HG02642 (cell line): Measurements from ENCODE around the gene HOOK2.
"Not testable (repeated sequence)": the region's sequence is repeated elsewhere in the genome, so short reads cannot be mapped to it uniquely, and the experiment has no call there.

Experiments
- ATAC-seq: cut with Tn5 transposase; IDR thresholded peaks from one replicate; pipeline ENCODE4 v1.9.1; 2021; ENCODE audit warnings: mild to moderate bottlenecking; ENCODE audit not compliant: unreplicated experiment, poor library complexity

The HOOK2 gene

DNA sequence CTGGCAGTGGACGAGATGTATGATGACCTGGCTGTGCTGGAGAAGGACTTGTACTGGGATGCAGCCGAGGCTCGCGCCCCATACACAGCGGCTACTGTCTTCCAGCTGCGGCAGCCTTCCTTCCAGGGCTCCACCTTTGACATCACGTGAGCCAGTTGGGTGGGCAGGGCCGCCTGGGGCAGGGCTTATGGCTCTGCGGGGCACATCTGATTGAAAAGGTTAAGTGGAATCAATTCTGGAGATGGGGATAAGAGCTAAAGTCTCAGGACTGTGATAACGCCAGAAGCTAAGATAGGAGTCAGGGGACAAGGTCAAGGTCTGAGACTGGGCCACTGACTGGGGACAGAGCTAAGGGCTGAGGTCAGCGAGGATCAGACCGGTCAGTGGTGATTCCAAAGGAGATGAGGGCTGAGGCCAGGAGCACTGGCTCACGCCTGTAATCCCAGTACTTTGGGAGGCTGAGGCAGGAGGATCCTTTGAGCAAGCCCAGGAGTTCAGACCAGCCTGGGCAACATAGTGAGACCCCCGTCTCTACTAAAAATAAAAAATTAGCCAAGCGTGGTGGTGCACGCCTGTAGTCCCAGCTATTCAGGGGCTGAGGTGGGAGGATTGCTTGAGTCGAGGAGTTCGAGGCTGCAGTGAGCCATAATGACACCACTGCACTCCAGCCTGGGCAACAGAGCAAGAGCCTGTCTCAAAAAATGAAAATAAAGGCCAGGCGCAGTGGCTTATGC lies 19.0 kb downstream of the HOOK2 start:
- no peak for ATAC-seq

- no peak for ATAC-seq
Observed at GRCh38 chr19:12754465-12755196, 20.7 kb downstream of the HOOK2 start.

DNA sequence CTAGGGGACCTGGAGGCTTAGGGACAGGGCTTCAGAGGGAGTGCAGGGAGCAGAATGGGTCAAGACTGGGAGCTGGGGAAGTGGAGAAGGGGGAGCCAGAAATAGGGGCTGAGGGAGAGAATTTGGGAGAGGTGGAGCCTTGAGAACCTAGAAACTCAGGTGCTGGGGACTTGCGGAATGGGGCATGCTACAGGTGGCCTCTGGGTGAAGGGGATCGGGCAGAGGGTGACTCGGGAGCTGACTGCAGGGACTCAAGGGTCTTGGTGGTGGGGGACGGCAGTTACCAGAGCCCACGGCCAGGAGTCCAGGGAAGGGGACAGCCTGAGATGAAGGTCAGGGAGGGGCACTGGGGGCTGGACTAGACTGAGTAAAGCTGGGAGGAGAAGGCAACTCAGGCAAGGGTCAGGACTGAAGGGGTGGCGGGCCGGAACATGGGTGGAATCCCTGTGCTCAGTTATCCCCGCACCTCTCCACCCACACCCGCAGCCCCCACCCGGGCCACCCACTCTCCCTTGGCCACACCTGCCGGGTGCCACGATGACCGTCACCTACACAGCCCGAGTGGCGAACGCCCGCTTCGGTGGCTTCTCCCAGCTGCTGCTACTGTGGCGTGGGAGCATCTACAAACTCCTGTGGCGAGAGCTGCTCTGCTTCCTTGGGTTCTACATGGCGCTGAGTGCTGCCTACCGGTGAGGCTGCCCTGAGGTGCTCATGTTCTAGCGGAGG lies 23.1 kb downstream of the HOOK2 start:
- no peak for ATAC-seq

DNA sequence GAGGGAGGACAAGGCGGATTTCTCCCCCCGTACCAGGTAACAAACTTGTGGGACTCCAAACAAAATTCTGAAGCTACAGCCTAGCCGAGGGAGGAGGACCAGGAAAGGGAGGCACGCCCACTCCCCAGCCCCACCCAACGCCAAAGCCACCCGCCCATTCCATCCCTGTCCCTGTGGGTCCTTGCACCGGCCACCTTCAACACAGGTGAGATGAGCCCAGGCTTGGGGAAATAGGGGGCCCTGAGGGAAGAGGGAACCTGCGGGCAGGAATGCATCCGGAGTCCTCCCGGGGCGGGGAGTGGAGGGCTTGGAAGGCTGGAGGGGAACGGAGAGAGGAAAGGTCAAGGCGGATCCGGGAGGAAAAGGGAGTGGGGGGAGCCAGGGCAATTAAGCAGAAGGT lies 23.7 kb downstream of the HOOK2 start, which contains the start of gene BEST2:
BEST2 (plus strand) TSS at position 157 of the 400 bp plus-strand sequence. CDS start 802 bp downstream, outside the sequence.
- no peak for ATAC-seq

DNA sequence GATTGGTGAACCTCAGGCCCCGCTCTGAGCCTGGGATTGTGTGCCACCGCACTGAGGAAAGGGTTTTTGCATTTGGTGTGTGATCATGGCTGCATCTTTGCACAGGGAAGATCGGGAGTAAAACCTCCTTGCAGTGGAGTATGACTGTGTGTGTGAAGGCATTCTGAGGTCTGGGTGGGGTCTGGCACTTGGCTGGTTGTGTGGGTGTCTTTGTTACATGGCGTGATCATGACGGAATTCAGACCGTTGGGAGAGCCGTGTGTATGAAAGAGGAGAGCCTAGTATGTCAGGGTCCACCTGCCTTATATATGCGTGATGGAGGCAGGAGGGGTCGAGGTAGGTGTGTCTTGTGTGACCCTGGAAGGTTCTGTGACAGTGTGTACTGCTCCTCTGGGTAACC lies 24.5 kb downstream of the HOOK2 start:
- no peak for ATAC-seq

DNA sequence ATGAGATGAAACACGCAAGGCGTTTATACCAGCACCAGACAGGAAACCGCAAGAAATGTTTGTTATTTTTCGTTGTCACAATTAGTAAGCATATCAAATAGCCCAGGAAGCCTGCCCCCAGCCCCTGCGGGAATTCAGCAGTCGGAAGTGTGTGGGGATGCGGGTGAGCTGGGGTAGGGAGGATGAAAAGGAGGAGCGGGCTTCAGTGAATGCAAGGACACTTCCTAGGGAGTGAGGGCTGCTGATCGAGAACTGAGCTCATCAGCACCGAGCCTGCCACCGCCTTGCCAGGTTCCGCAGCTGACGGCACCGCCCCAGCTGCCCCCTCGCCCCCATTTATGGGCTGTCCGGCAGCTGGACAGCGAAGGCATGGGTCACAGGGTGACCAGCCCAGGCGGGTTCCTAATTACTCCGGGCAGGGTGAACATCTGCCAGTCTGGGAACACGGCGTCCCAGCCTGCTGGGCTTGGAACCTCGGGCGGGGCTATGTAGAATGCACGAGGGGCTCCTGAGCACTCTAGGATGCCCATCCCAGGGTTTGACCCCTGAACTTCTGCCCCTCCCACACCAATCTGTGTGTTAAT lies 25.3 kb downstream of the HOOK2 start:
- no peak for ATAC-seq

DNA sequence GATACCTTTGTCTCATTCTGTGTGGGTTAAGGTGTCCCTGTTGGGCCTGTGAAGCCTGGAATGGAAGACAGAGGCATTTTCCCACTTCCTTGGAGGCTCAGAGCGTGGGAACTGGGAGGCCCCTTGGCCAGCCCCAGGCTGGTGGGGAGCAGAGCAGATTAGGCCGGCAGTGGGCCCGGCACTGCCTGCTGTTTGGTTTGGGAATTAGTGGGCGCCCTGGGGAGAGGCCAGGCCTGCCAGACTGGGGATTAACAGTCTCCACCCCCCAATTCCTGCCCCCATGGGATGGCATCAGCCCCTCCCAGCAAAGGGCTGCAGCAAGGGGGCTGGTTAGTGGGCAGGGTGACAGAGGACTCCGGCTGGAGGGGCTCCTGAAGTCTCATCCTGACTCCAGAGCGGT lies 26.9 kb downstream of the HOOK2 start:
- no peak for ATAC-seq

- ATAC-seq, result no peak
Observed at GRCh38 chr19:12745166-12745897, 30.0 kb downstream of the HOOK2 start.

DNA sequence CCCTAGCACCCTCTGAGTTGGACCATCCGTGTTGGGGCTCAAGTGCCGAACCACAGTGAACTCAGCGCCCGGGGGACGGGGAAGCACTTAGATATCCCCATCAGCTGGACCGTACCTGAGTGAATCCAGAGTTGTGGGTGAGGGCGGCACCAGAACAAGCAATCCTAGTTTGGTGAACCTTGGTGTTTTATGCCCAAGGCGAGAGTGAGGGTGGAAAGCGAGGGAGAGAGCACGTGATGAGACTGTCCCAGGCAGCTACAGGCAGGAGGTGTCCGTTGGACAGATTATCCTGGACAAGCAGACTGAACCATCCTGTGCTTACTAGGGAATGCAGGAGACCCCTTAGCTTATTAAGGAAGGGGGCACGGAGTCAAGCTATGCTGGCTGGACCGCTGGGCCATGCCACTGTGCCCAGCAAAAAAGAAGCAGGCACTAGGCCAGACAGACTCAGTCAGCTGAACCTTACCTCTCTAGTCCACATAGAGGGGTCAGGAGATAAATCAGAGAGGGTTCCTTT lies 37.5 kb downstream of the HOOK2 start:
- no peak for ATAC-seq

- ATAC-seq, result peak; percentile 73
Observed at GRCh38 chr19:12736995-12737834, 38.1 kb downstream of the HOOK2 start, which contains the start of gene GET3. Gene GET3, plus strand, starts transcription at chr19:12737497. Its CDS starts 9 bp downstream, at chr19:12737506.

DNA sequence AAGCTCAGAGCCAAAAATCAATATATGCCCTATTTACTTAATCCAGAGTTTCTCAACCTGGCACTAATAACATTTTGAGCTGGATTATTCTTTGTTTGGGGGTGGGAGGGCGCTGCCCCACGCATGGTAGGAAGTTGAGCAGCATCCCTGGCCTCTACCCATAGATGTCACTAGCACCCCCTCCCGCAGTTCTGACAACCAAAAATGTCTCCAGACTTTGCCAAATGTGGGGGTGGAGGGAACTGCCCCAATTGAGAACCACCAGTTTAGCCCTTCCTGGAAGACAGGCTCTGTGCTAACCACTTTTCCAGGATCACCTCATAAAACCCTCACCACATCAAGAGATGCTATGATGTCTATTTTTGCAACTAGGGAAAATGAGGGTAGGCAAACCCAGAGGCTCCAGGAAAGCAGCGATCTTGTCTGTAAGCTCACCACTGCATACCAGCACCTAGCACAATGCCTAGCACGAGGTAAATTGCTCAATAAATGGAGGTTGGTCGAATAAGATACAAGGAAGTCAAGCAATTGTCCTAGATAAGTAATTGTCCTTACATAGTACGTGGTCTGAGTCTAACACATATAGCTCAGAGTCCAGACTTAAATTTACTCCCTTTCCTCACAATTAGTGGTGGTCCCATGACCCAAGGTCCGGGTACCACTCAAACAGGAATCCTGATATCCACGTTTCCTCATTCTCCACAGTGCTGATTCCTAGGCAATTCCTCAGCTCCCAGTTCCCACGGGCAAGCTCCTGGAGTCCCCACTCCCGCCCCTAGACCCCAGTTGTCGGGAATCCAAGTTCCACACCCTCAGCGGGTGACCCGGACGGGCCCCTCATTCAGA lies 41.8 kb downstream of the HOOK2 start:
- ATAC-seq, result no peak

- no peak for ATAC-seq
Observed at GRCh38 chr19:12731337-12731736, 44.0 kb downstream of the HOOK2 start.

DNA sequence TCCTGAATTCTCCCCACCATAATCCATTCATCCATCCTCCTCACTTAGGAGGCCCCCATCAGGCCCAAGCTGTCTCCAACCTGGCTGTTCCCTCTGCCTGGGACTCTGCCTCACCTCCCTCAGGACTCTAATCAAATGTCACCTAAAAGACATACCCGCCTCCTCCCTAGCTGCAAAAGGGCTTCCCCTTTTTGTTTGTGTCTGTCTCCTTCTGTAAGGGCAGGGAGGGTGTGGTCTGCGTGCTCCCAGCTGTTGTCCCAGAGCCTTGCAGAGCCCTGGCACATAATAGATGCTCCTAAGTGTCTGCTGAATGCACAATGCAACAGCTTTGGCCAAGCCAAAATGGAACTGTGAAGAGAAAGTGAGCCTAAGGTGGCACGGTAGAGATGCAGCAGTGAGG lies 45.3 kb downstream of the HOOK2 start:
- no peak for ATAC-seq

GRCh38 chr19:12727745-12728433 lies 47.5 kb downstream of the HOOK2 start:
- ATAC-seq, result no peak

- ATAC-seq, result no peak
Observed at GRCh38 chr19:12726988-12727316, 48.4 kb downstream of the HOOK2 start.

DNA sequence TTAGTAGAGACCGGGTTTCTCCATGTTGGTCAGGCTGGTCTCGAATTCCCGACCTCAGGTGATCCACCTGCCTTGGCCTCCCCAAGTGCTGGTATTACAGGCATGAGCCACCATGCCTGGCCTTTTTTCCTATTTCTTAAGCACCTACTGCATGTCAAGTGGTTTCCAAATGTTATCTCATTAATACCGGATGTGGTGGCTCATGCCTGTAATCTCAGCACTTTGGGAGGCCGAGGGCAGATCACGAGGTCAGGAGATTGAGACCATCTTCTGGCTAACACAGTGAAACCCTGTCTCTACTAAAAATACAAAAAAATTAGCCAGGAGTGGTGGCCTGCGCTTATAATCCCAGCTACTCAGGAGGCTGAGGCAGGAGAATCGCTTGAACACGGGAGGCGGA lies 49.7 kb downstream of the HOOK2 start:
- ATAC-seq, result not testable (repeated sequence)

DNA sequence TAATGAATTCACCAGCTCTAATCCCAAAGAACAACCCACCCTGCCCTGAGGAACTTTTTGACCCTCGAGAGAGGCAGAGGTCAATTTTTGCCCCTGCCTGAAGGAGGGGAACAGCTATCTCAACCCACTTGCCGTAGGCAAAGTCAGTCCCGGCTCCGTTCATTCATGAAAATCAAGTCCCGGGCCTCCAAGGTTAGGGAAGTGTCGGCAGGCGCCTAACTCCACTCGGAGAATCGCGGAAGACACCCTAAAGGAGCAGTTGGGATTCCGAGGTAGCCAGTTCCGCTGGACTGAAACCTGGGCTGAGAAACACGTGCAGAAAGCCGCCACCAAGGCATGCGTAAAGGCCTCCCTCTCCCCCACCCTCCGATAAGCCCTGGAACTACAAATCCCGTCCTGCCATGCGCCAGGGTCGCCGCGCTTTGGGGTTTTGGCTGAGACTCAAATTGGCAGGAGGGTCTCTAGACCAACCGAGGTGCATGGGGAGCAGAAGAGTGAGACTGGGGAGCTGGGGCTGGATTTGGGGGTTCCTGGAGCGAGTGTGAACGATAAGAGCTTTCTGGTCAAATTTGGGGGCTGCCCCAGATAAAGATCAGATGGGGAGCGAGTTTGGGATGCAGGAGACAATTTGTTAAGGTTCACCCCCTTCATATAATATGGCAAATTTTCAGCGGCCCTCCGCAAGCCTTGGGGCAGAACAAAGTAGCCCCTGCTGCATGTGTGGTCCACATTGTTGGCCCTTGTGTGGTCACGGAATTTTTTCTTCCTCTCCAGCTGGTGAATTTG lies 51.5 kb downstream of the HOOK2 start, which contains the start of gene TNPO2:
TNPO2 (minus strand) TSS at position 292 of the 786 bp plus-strand sequence. CDS start 2,955 bp downstream, outside the sequence.
- peak; percentile 28 for ATAC-seq
